Astrocyte (in vitro differentiated cells and primary cell): ENCODE measurements around the gene GPBAR1. TPM values are rescaled to one million over a fixed set of nuclear protein-coding genes. Genes with fewer than 3 reads are reported as not detected.

ENCODE experiments used
- DNase-seq: peaks from one replicate; pipeline ENCODE4 v3.0.0-alpha.2; 2010; ENCODE audit warnings: low read depth
- FAIRE-seq: peaks from 2 replicates; lab custom pipeline; 2011; peaks lifted over from hg19 to GRCh38; lab: Jason Lieb, UNC
- H2AFZ ChIP-seq: 2 replicates; pipeline ENCODE4 v1.6.0; 2012; ENCODE audit warnings: low read depth, low read length, inconsistent platforms
- H3K27ac ChIP-seq: 2 replicates; pipeline ENCODE4 v1.5.1; 2011; ENCODE audit warnings: low read depth, low read length, inconsistent platforms
- H3K27me3 ChIP-seq: 2 replicates; pipeline ENCODE4 v1.6.0; 2011; ENCODE audit warnings: low read length, inconsistent platforms; ENCODE audit not compliant: insufficient read depth
- H3K36me3 ChIP-seq: 2 replicates; pipeline ENCODE4 v1.5.1; 2011; ENCODE audit warnings: low read length, inconsistent platforms; ENCODE audit not compliant: insufficient read depth
- H3K4me1 ChIP-seq: 2 replicates; pipeline ENCODE4 v1.5.1; 2011; ENCODE audit warnings: low read length, inconsistent platforms; ENCODE audit not compliant: insufficient read depth
- H3K4me2 ChIP-seq: 2 replicates; pipeline ENCODE4 v1.6.0; 2012; ENCODE audit warnings: low read length, inconsistent platforms
- H3K4me3 ChIP-seq: 2 replicates; pipeline ENCODE4 v1.5.1; 2011; ENCODE audit warnings: low read depth, mild to moderate bottlenecking, low read length, inconsistent platforms; ENCODE audit not compliant: insufficient read depth
- H3K79me2 ChIP-seq: 2 replicates; pipeline ENCODE4 v1.6.0; 2012; ENCODE audit warnings: mild to moderate bottlenecking, low read length, inconsistent platforms; ENCODE audit not compliant: insufficient read depth
- H3K9ac ChIP-seq: 2 replicates; pipeline ENCODE4 v1.6.0; 2012; ENCODE audit warnings: mild to moderate bottlenecking, low read length, inconsistent platforms
- H3K9me3 ChIP-seq: 2 replicates; pipeline ENCODE4 v1.5.1; 2012; ENCODE audit warnings: low read depth, mild to moderate bottlenecking, low read length, inconsistent platforms; ENCODE audit not compliant: insufficient read depth
- H4K20me1 ChIP-seq: 2 replicates; pipeline ENCODE4 v1.6.0; 2012; ENCODE audit warnings: low read length, inconsistent platforms; ENCODE audit not compliant: insufficient read depth
- H3K27ac Mint-ChIP-seq: one replicate; pipeline ENCODE4 v1.8.0; 2021; ENCODE audit warnings: mild to moderate bottlenecking, mixed read lengths; ENCODE audit not compliant: unreplicated experiment
- H3K27me3 Mint-ChIP-seq: one replicate; pipeline ENCODE4 v1.8.0; 2021; ENCODE audit warnings: low read depth, mixed read lengths; ENCODE audit not compliant: unreplicated experiment
- H3K36me3 Mint-ChIP-seq: one replicate; pipeline ENCODE4 v1.8.0; 2021; ENCODE audit warnings: low read depth, mixed read lengths; ENCODE audit not compliant: unreplicated experiment
- H3K4me1 Mint-ChIP-seq: one replicate; pipeline ENCODE4 v1.8.0; 2021; ENCODE audit warnings: low read depth, mixed read lengths; ENCODE audit not compliant: unreplicated experiment
- H3K4me3 Mint-ChIP-seq: one replicate; pipeline ENCODE4 v1.8.0; 2021; ENCODE audit warnings: mild to moderate bottlenecking, moderate library complexity, mixed read lengths; ENCODE audit not compliant: unreplicated experiment
- H3K9me3 Mint-ChIP-seq: one replicate; pipeline ENCODE4 v1.8.0; 2021; ENCODE audit warnings: mild to moderate bottlenecking, mixed read lengths; ENCODE audit not compliant: unreplicated experiment
- EZH2 ChIP-seq: IDR thresholded peaks from 2 replicates; pipeline ENCODE4 v1.6.1; 2012; ENCODE audit warnings: mild to moderate bottlenecking, low read length, inconsistent platforms; ENCODE audit not compliant: insufficient read depth
- total RNA-seq: library from RNA; stranded (reverse); gene quantifications from 2 replicates; pipeline ENCODE4 v1.2.1, GENCODE V29; 2021
- TF ChIP-seq, protein P1 (sequence below): IDR thresholded peaks from 2 replicates; pipeline ENCODE4 v1.5.1; 2011; ENCODE audit warnings: low read depth, mild to moderate bottlenecking, inconsistent platforms, low read length, moderate library complexity; ENCODE audit not compliant: insufficient read depth

GPBAR1 gene
- total RNA-seq, 1 donor from 2014 or later = 0.70 TPM

DNA sequence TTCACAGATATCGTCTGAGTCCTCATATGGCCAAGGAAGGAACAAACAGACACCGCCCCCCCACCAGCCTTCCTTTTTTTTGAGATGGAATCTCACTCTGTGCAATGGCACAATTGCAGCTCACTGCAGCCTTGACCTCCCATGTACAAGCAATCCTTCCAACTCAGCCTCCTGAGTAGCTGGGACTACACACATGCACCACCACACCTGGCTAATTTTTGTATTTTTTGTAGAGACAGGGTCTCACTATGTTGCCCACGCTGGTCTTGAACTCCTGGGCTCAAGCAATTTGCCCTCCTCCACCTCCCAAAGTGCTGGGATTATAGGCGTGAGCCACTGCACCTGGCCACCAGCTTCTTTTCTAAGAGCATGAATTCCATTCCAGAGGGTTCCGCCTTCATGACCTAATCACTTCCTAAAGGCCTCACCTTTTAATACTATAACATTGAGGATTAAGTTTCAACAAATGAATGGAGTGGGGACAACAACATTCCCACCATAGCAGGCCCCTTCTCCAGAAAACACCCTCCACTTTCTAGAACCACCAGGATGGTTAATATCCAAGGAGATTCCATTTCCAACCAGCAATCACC is 33.7 kb downstream of the GPBAR1 start:
- TF ChIP-seq, protein P1, sequence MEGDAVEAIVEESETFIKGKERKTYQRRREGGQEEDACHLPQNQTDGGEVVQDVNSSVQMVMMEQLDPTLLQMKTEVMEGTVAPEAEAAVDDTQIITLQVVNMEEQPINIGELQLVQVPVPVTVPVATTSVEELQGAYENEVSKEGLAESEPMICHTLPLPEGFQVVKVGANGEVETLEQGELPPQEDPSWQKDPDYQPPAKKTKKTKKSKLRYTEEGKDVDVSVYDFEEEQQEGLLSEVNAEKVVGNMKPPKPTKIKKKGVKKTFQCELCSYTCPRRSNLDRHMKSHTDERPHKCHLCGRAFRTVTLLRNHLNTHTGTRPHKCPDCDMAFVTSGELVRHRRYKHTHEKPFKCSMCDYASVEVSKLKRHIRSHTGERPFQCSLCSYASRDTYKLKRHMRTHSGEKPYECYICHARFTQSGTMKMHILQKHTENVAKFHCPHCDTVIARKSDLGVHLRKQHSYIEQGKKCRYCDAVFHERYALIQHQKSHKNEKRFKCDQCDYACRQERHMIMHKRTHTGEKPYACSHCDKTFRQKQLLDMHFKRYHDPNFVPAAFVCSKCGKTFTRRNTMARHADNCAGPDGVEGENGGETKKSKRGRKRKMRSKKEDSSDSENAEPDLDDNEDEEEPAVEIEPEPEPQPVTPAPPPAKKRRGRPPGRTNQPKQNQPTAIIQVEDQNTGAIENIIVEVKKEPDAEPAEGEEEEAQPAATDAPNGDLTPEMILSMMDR = no peak
- no peak for TF ChIP-seq EZH2
- Histone ChIP-seq H3K27ac (no peak overlapping the region), H3K36me3 (no peaks in the 10 kb centered on the region), H3K27me3 (no peaks in the 10 kb centered on the region), H3K9ac (no peak overlapping the region), H2AFZ (no peak overlapping the region), H3K9me3 (no peaks in the 10 kb centered on the region), H3K79me2 (peaks cover 32% of the 10 kb centered on the region), H3K4me2 (no peak overlapping the region), H3K4me1 (peaks cover 31% of the 10 kb centered on the region), H4K20me1 (peaks cover 4% of the 10 kb centered on the region), H3K4me3 (no peak overlapping the region)
- H3K9me3 Mint-ChIP-seq = no peaks in the 10 kb centered on the region
- H3K27ac Mint-ChIP-seq = no peak overlapping the region
- peaks cover 12% of the 10 kb centered on the region for H3K4me1 Mint-ChIP-seq
- DNase-seq = no peak
- no peak for FAIRE-seq
- no peak overlapping the region for H3K4me3 Mint-ChIP-seq
- H3K27me3 Mint-ChIP-seq = no peaks in the 10 kb centered on the region
- H3K36me3 Mint-ChIP-seq = peaks cover 2% of the 10 kb centered on the region

DNA sequence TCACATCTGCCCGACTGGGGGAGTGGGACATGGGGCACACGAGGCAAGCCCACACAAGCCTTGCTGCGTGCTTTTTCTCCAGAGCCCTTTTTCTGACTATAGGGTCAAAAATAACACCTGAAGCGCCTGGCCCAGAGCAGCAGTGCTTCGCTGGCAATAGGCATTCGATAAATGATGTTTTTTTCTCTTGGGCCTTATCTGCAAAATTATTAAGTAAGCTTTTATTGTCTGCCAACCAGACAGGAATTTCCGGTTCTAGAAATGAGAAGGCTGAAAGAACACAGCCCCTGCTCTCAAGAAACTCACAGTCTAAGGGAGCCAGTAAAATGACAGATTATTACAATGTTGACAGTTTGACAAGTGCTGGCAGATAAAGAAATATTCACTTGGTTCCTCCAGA is 34.2 kb downstream of the GPBAR1 start:
- Mint-ChIP-seq H3K4me3 (no peak overlapping the region), H3K4me1 (peaks cover 8% of the 10 kb centered on the region), H3K27me3 (no peaks in the 10 kb centered on the region), H3K27ac (no peak overlapping the region), H3K9me3 (no peaks in the 10 kb centered on the region), H3K36me3 (peaks cover 2% of the 10 kb centered on the region)
- H3K4me3 ChIP-seq = no peak overlapping the region
- no peak overlapping the region for H3K4me2 ChIP-seq
- no peak overlapping the region for H2AFZ ChIP-seq
- DNase-seq (no peak), FAIRE-seq (no peak)
- peaks cover 27% of the 10 kb centered on the region for H3K79me2 ChIP-seq
- H3K9me3 ChIP-seq = no peaks in the 10 kb centered on the region
- TF ChIP-seq, protein P1 = no peak
- TF ChIP-seq EZH2 = no peak
- no peaks in the 10 kb centered on the region for H4K20me1 ChIP-seq
- no peaks in the 10 kb centered on the region for H3K27me3 ChIP-seq
- H3K36me3 ChIP-seq = no peaks in the 10 kb centered on the region
- peaks cover 26% of the 10 kb centered on the region for H3K4me1 ChIP-seq
- H3K9ac ChIP-seq = no peak overlapping the region
- no peak overlapping the region for H3K27ac ChIP-seq

DNA sequence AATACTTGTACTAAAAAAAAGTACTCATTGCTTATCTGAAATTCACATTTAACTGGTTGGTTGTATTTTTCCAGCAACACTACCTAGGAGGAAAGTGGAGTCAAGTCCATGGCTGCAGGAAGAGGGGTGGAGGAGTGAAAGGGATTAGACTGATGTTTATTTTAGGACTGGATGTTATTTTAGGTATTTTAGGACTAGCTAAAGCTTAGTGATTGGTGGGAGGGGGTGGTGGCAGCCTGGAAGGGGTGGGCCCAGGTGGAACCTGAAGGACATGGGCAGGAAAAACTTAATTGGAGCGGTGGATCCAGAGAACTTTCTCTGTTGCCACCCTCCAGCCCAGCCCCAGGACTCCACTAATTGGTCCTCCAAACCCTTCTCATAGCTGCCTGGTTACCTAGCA is 35.4 kb downstream of the GPBAR1 start:
- Mint-ChIP-seq H3K4me1 (peaks cover 3% of the 10 kb centered on the region), H3K36me3 (no peaks in the 10 kb centered on the region), H3K27me3 (no peaks in the 10 kb centered on the region), H3K4me3 (no peak overlapping the region), H3K27ac (no peak overlapping the region), H3K9me3 (no peaks in the 10 kb centered on the region)
- Histone ChIP-seq H3K4me2 (no peak overlapping the region), H3K27ac (no peak overlapping the region), H3K27me3 (no peaks in the 10 kb centered on the region), H3K9me3 (no peaks in the 10 kb centered on the region), H2AFZ (no peak overlapping the region), H3K4me1 (peaks cover 15% of the 10 kb centered on the region), H4K20me1 (no peaks in the 10 kb centered on the region), H3K4me3 (no peak overlapping the region), H3K9ac (no peak overlapping the region), H3K36me3 (no peaks in the 10 kb centered on the region), H3K79me2 (peaks cover 15% of the 10 kb centered on the region)
- TF ChIP-seq, protein P1 = no peak
- no peak for TF ChIP-seq EZH2
- DNase-seq (no peak), FAIRE-seq (no peak)
